Measurements from ENCODE around the gene PIANP.

The PIANP gene

GRCh38 chr12:6703631-6704030, 3.0 kb upstream of the PIANP start:
- DNase-seq (ENCODE audit: low read depth in 2 of 2), result no peak

GRCh38 chr12:6701078-6701768, 608 bp upstream of the PIANP start:
- no peak for DNase-seq (ENCODE audit: low read depth in 2 of 2)

- no peak for DNase-seq (ENCODE audit: low read depth in 2 of 2)
Observed at GRCh38 chr12:6699989-6700645, 498 bp downstream of the PIANP start.

GRCh38 chr12:6699259-6699988, 1.2 kb downstream of the PIANP start:
- no peak for DNase-seq (ENCODE audit: low read depth in 2 of 2)

GRCh38 chr12:6698352-6699046, 2.1 kb downstream of the PIANP start:
- DNase-seq (ENCODE audit: low read depth in 2 of 2), result no peak

- no peak for DNase-seq (ENCODE audit: low read depth in 2 of 2)
Observed at GRCh38 chr12:6697584-6698351, 2.8 kb downstream of the PIANP start.

- DNase-seq (ENCODE audit: low read depth in 2 of 2), result no peak
Observed at GRCh38 chr12:6696690-6697583, 3.7 kb downstream of the PIANP start.

GRCh38 chr12:6695313-6696045, 5.1 kb downstream of the PIANP start:
- no peak for DNase-seq (ENCODE audit: low read depth in 2 of 2)

- no peak for DNase-seq (ENCODE audit: low read depth in 2 of 2)
Observed at GRCh38 chr12:6694701-6695100, 5.9 kb downstream of the PIANP start.

GRCh38 chr12:6693832-6694355, 6.7 kb downstream of the PIANP start:
- no peak for DNase-seq (ENCODE audit: low read depth in 2 of 2)

- no peak for DNase-seq (ENCODE audit: low read depth in 2 of 2)
Observed at GRCh38 chr12:6692888-6693287, 7.7 kb downstream of the PIANP start.

- no peak for DNase-seq (ENCODE audit: low read depth in 2 of 2)
Observed at GRCh38 chr12:6691473-6691872, 9.1 kb downstream of the PIANP start.

- peak; percentile 81 to 90 for DNase-seq (ENCODE audit: low read depth in 2 of 2)
Observed at GRCh38 chr12:6688999-6689882, 11.4 kb downstream of the PIANP start, which contains the start of gene ZNF384. Gene ZNF384 (minus strand): TSS chr12:6689375. CDS start chr12:6679520, 9,855 bp downstream.

- DNase-seq (ENCODE audit: low read depth in 2 of 2), result no peak
Observed at GRCh38 chr12:6688543-6688998, 12.0 kb downstream of the PIANP start.

- no peak for DNase-seq (ENCODE audit: low read depth in 2 of 2)
Observed at GRCh38 chr12:6685814-6686213, 14.8 kb downstream of the PIANP start.

- peak in 1 of 2 donors; percentile 38 for DNase-seq (ENCODE audit: low read depth in 2 of 2)
Observed at GRCh38 chr12:6684609-6685008, 16.0 kb downstream of the PIANP start.

- DNase-seq (ENCODE audit: low read depth in 2 of 2), result no peak
Observed at GRCh38 chr12:6676962-6677361, 23.7 kb downstream of the PIANP start.

GRCh38 chr12:6672143-6672542, 28.5 kb downstream of the PIANP start:
- DNase-seq (ENCODE audit: low read depth in 2 of 2), result no peak
